HCT116 (cell line): Measurements from ENCODE around the gene TRPV4. TPM values are rescaled to one million over a fixed set of nuclear protein-coding genes. Genes with fewer than 3 reads are reported as not detected.
A peak's percentile ranks its signal among the peaks of the same experiment; 100 is the strongest.

Experiments
- ATAC-seq: fragments of 200-7000 bp; cut with Tn5 transposase; 2 replicates; pipeline ENCODE4 v1.9.1; 2020; ENCODE audit warnings: mild to moderate bottlenecking, moderate library complexity
- BruUV-seq: library from RNA; stranded (reverse); fragments of 400-500 nt; replicated peaks from 2 replicates; lab custom pipeline; 2021; lab: Mats Ljungman, UMichigan
- CTCF ChIA-PET: fragments of 300-600 bp; sonication (Branson Sonifier 250); formaldehyde crosslinking; loops from one replicate; lab custom pipeline; 2021; ENCODE audit warnings: antibody characterized with exemption; lab: Charles Lee
- POLR2A ChIA-PET: fragments of 300-600, 350-600 bp; sonication (Branson Sonifier 250); formaldehyde crosslinking; loops from one replicate; lab custom pipeline; 2021; ENCODE audit warnings: antibody characterized with exemption; lab: Charles Lee
- RAD21 ChIA-PET, 2 experiments: fragments of 300-600 bp; sonication (Branson Sonifier 250); formaldehyde crosslinking; loops; one replicate each; lab custom pipeline; 2023; ENCODE audit warnings: low total read pairs in 2 of 2; ENCODE audit not compliant: uncharacterized antibody in 2 of 2, unreplicated experiment in 2 of 2, low non-redundant PET in 1 of 2; lab: Charles Lee
- DNase-seq: peaks from one replicate; pipeline ENCODE4 v3.0.0-alpha.2; 2010; ENCODE audit warnings: low read depth, low spot score
- H2AFZ ChIP-seq: fragments of 200-600 bp; shearing (Covaris generic), sonication (generic); 2 replicates; pipeline ENCODE4 v1.6.1; 2017; ENCODE audit warnings: low read depth, mixed run types, mixed read lengths, antibody characterized with exemption, low read length; ENCODE audit not compliant: poor library complexity, severe bottlenecking
- H3K27ac ChIP-seq: 2 replicates; pipeline ENCODE4 v1.5.1; 2012; ENCODE audit warnings: low read depth, low read length
- H3K27me3 ChIP-seq: fragments of 200-600 bp; sonication (generic); 2 replicates; pipeline ENCODE4 v1.6.1; 2016; ENCODE audit warnings: mixed run types, low read length, mixed read lengths; ENCODE audit not compliant: insufficient read depth
- H3K36me3 ChIP-seq, 2 experiments: fragments of 200-500 bp in 1 of 2; fragments of 200-600 bp in 1 of 2; sonication (Bioruptor generic) in 1 of 2; sonication (generic) in 1 of 2; 2 replicates each; pipeline versions ENCODE4 v1.5.1 to v1.6.1; 2014 to 2016; ENCODE audit warnings: low read length in 2 of 2, inconsistent platforms in 1 of 2, mixed read lengths in 1 of 2, mixed run types in 1 of 2; ENCODE audit not compliant: insufficient read depth in 2 of 2, control insufficient read depth in 1 of 2
- H3K4me1 ChIP-seq, 2 experiments: fragments of 200-600 bp in 1 of 2; sonication (generic) in 1 of 2; 2 replicates each; pipeline versions ENCODE4 v1.5.1 to v1.6.1; 2012 to 2017; ENCODE audit warnings: low read length in 2 of 2, inconsistent platforms in 1 of 2, mild to moderate bottlenecking in 1 of 2, mixed read lengths in 1 of 2, mixed run types in 1 of 2, moderate library complexity in 1 of 2; ENCODE audit not compliant: insufficient read depth in 2 of 2, control insufficient read depth in 1 of 2
- H3K4me2 ChIP-seq: fragments of 200-600 bp; sonication (generic); 2 replicates; pipeline ENCODE4 v1.6.1; 2017; ENCODE audit warnings: mixed run types, low read length, mixed read lengths
- H3K4me3 ChIP-seq, 2 experiments: fragments of 200-600 bp in 1 of 2; sonication (generic) in 1 of 2; replicated peaks in 1 of 2; 2 replicates each; pipeline ENCODE4 v1.5.1; 2011 to 2016; ENCODE audit warnings: low read length in 2 of 2, control low read depth in 1 of 2, low read depth in 1 of 2, mild to moderate bottlenecking in 1 of 2, mixed read lengths in 1 of 2, mixed run types in 1 of 2
- H3K79me2 ChIP-seq: fragments of 200-600 bp; sonication (generic); 2 replicates; pipeline ENCODE4 v1.6.1; 2017; ENCODE audit warnings: mild to moderate bottlenecking, mixed run types, low read length, moderate library complexity, mixed read lengths; ENCODE audit not compliant: insufficient read depth
- H3K9ac ChIP-seq: fragments of 200-600 bp; sonication (generic); 2 replicates; pipeline ENCODE4 v1.6.1; 2016; ENCODE audit warnings: low read length, mixed read lengths
- H3K9me2 ChIP-seq: fragments of 200-600 bp; sonication (generic), shearing (Covaris generic); 2 replicates; pipeline ENCODE4 v1.6.1; 2017; ENCODE audit warnings: mixed run types, mild to moderate bottlenecking, moderate library complexity; ENCODE audit not compliant: insufficient read depth
- H3K9me3 ChIP-seq, 2 experiments: fragments of 200-500 bp in 1 of 2; fragments of 200-600 bp in 1 of 2; sonication (Bioruptor generic) in 1 of 2; sonication (generic) in 1 of 2; 2 replicates each; pipeline ENCODE4 v1.6.1; 2014 to 2017; ENCODE audit warnings: low read length in 2 of 2, mixed read lengths in 2 of 2, inconsistent platforms in 1 of 2, low read depth in 1 of 2, mild to moderate bottlenecking in 1 of 2, mixed run types in 1 of 2, moderate library complexity in 1 of 2; ENCODE audit not compliant: control insufficient read depth in 1 of 2, insufficient read depth in 1 of 2
- H4K20me1 ChIP-seq: fragments of 200-600 bp; sonication (generic), shearing (Covaris generic); 2 replicates; pipeline ENCODE4 v1.6.1; 2017; ENCODE audit warnings: mixed run types, mild to moderate bottlenecking, moderate library complexity; ENCODE audit not compliant: insufficient read depth
- ATF3 ChIP-seq: IDR thresholded peaks from 2 replicates; pipeline ENCODE4 v1.6.1; 2012
- CBX3 ChIP-seq: IDR thresholded peaks from 2 replicates; pipeline ENCODE4 v1.6.1; 2012; ENCODE audit warnings: low read depth
- CEBPB ChIP-seq: IDR thresholded peaks from 2 replicates; pipeline ENCODE4 v1.6.1; 2012; ENCODE audit warnings: low read depth
- EGR1 ChIP-seq: IDR thresholded peaks from 2 replicates; pipeline ENCODE4 v1.6.1; 2012; ENCODE audit warnings: low read depth
- ELF1 ChIP-seq: IDR thresholded peaks from 2 replicates; pipeline ENCODE4 v1.6.1; 2012; ENCODE audit warnings: low read depth, borderline replicate concordance
- EZH2 ChIP-seq: fragments of 200-600 bp; sonication (generic); IDR thresholded peaks from 2 replicates; pipeline ENCODE4 v1.6.1; 2017; ENCODE audit warnings: antibody characterized with exemption, mixed run types
- EZH2phosphoT487 ChIP-seq: fragments of 200-600 bp; IDR thresholded peaks from 2 replicates; pipeline ENCODE4 v1.6.1; 2018; ENCODE audit warnings: antibody characterized with exemption, borderline replicate concordance
- FOSL1 ChIP-seq: IDR thresholded peaks from 2 replicates; pipeline ENCODE4 v1.6.1; 2012; ENCODE audit warnings: low read depth
- JUND ChIP-seq: IDR thresholded peaks from 2 replicates; pipeline ENCODE4 v1.6.1; 2012
- MAX ChIP-seq: IDR thresholded peaks from 2 replicates; pipeline ENCODE4 v1.6.1; 2012
- POLR2A ChIP-seq: IDR thresholded peaks from 2 replicates; pipeline ENCODE4 v1.7.0; 2011; ENCODE audit warnings: borderline replicate concordance; ENCODE audit not compliant: insufficient read depth, insufficient read length; ENCODE audit errors: extremely low read depth
- POLR2AphosphoS5 ChIP-seq: IDR thresholded peaks from 2 replicates; pipeline ENCODE4 v1.6.1; 2011; ENCODE audit warnings: mild to moderate bottlenecking, low read depth, low read length, moderate library complexity
- RAD21 ChIP-seq: IDR thresholded peaks from 2 replicates; pipeline ENCODE4 v1.6.1; 2012; ENCODE audit warnings: low read depth, mild to moderate bottlenecking
- REST ChIP-seq: IDR thresholded peaks from 2 replicates; pipeline ENCODE4 v1.6.1; 2012; ENCODE audit warnings: low read depth
- SIN3A ChIP-seq: IDR thresholded peaks from 2 replicates; pipeline ENCODE4 v1.6.1; 2012; ENCODE audit warnings: low read depth
- SP1 ChIP-seq: IDR thresholded peaks from 2 replicates; pipeline ENCODE4 v1.6.1; 2012; ENCODE audit warnings: low read depth
- SRF ChIP-seq: IDR thresholded peaks from 2 replicates; pipeline ENCODE4 v1.6.1; 2012; ENCODE audit warnings: low read depth
- TCF7L2 ChIP-seq: IDR thresholded peaks from 2 replicates; pipeline ENCODE4 v1.7.0; 2011; ENCODE audit warnings: borderline replicate concordance, inconsistent platforms; ENCODE audit not compliant: insufficient read depth, insufficient read length; ENCODE audit errors: extremely low read depth
- YY1 ChIP-seq: IDR thresholded peaks from 2 replicates; pipeline ENCODE4 v1.6.1; 2011; ENCODE audit warnings: low read length, low read depth, moderate library complexity, mild to moderate bottlenecking; ENCODE audit not compliant: insufficient replicate concordance; ENCODE audit errors: extremely low read depth
- ZBTB33 ChIP-seq: IDR thresholded peaks from 2 replicates; pipeline ENCODE4 v1.6.1; 2011; ENCODE audit warnings: mild to moderate bottlenecking, low read length, moderate library complexity; ENCODE audit not compliant: insufficient replicate concordance; ENCODE audit errors: extremely low read depth
- ZFX ChIP-seq: fragments of 450-650 bp; IDR thresholded peaks from 2 replicates; pipeline ENCODE4 v1.6.1; 2017
- ZNF274 ChIP-seq: fragments of 200-500 bp; sonication (Bioruptor generic); IDR thresholded peaks from 2 replicates; pipeline ENCODE4 v1.6.1; 2014; ENCODE audit warnings: mild to moderate bottlenecking, low read depth, low read length, inconsistent platforms
- intact Hi-C: fragments of 100-400 bp; cut with micrococcal nuclease; formaldehyde crosslinking; loops from 2 replicates; pipeline ENCODE4 v1.10.0; 2022
- total RNA-seq: library from RNA; stranded (reverse); gene quantifications from one replicate; pipeline ENCODE4 v1.2.1, GENCODE V29; 2021; ENCODE audit not compliant: unreplicated experiment

Gene TRPV4
- total RNA-seq, 1 experiment from 2014 or later = 0.54 TPM

GRCh38 chr12:109773384-109774011, 59.7 kb downstream of the TRPV4 start:
- no peaks in the 10 kb centered on the region for H3K27me3 ChIP-seq
- H3K4me1 ChIP-seq = peaks cover 13 to 34% of the 10 kb centered on the region in 2 experiments
- H3K9me3 ChIP-seq = no peaks in the 10 kb centered on the region; a peak in 1 of 4 replicates
- BruUV-seq = no TSS peak
- no peak for DNase-seq
- intact Hi-C loops = loop anchor here (2.0 kb wide), 1 partner anchor 509 kb away; no protein-coding TSS in a partner anchor
- CTCF ChIA-PET = interaction anchor here (0.8 to 4.7 kb wide), 13 partner anchors 11 to 384 kb away, joined by 3 to 64 read pairs (median 4); partner anchors contain the start of genes MMAB and MVK
- H4K20me1 ChIP-seq = no peaks in the 10 kb centered on the region
- no peaks in the 10 kb centered on the region for H3K36me3 ChIP-seq
- peak overlapping the region; percentile 49 for H3K27ac ChIP-seq
- H3K9me2 ChIP-seq = no peaks in the 10 kb centered on the region
- H3K79me2 ChIP-seq = peaks cover 8% of the 10 kb centered on the region; the same call in 1 of the 2 replicates
- peak overlapping the region; percentile 95 for H3K4me2 ChIP-seq
- H3K4me3 ChIP-seq = peak overlapping the region; percentile 43 to 61
- RAD21 ChIA-PET = interaction anchor here (1.3 to 1.7 kb wide), 2 partner anchors 176 kb away, joined by 6 to 9 read pairs; no protein-coding TSS in a partner anchor
- peak overlapping the region; percentile 58 for H3K9ac ChIP-seq
- ATAC-seq = peak; percentile 83
- POLR2A ChIA-PET = interaction anchor here (1.1 kb wide), 1 partner anchor 11 kb away, joined by 4 read pairs; no protein-coding TSS in a partner anchor
- peak overlapping the region; percentile 71 for H2AFZ ChIP-seq
- TF ChIP-seq TCF7L2 (no peak), YY1 (no peak), SP1 (peak; percentile 29; the same call in 1 of the 2 replicates), ZNF274 (no peak), SRF (no peak), CBX3 (peak; percentile 56; the same call in 1 of the 2 replicates), POLR2A (peak; percentile 52), EZH2phosphoT487 (no peak), ELF1 (no peak), FOSL1 (no peak), POLR2AphosphoS5 (peak; percentile 53; the same call in 1 of the 2 replicates), SIN3A (0 out of 2 replicates have a peak, but pooled peaks have one; percentile 57), EZH2 (no peak), MAX (peak; percentile 99), ZBTB33 (no peak), RAD21 (no peak), REST (no peak), ATF3 (no peak), JUND (no peak), CEBPB (no peak), ZFX (no peak), EGR1 (no peak)
